ENCODE measurements around the gene OVCA2. TPM values are rescaled to one million over a fixed set of nuclear protein-coding genes. Genes with fewer than 3 reads are reported as not detected.

OVCA2 gene
- total RNA-seq, 1 donor from 2014 or later: 21.4 TPM

- H3K27ac ChIP-seq: peak overlapping the region; percentile 51
- H3K4me1 ChIP-seq: peaks cover 34% of the 10 kb centered on the region
- peak overlapping the region; percentile 58 for H3K4me3 ChIP-seq
- H3K27me3 ChIP-seq: peaks cover 46% of the 10 kb centered on the region
- peak; percentile 51 for ATAC-seq
- H3K9me3 ChIP-seq: no peaks in the 10 kb centered on the region
- peak; percentile 84 for DNase-seq
- no peaks in the 10 kb centered on the region for H3K36me3 ChIP-seq
- no peak for TF ChIP-seq CTCF (IDR thresholded peaks at IDR 0.05)
- intact Hi-C loops (cut with DNase I): no loop called here
Observed at GRCh38 chr17:2023692-2024571, 17.9 kb upstream of the OVCA2 start.

GRCh38 chr17:2024572-2025219 lies 17.1 kb upstream of the OVCA2 start:
- Histone ChIP-seq H3K4me3 (peak overlapping the region; percentile 58), H3K27me3 (peaks cover 46% of the 10 kb centered on the region), H3K9me3 (no peaks in the 10 kb centered on the region), H3K4me1 (peaks cover 34% of the 10 kb centered on the region), H3K36me3 (no peaks in the 10 kb centered on the region), H3K27ac (peak overlapping the region; percentile 51)
- intact Hi-C loops (cut with DNase I): loop anchor here (5.0 kb wide), 1 partner anchor 117 kb away; no protein-coding TSS in a partner anchor
- peak; percentile 1 for ATAC-seq
- peak; percentile 71 for DNase-seq
- no peak for TF ChIP-seq CTCF (IDR thresholded peaks at IDR 0.05)

GRCh38 chr17:2025220-2025621 lies 16.6 kb upstream of the OVCA2 start, which contains the start of gene RTN4RL1:
RTN4RL1 (minus strand) TSS chr17:2025334; CDS start chr17:2024865, 469 bp downstream.
- H3K4me1 ChIP-seq: peaks cover 34% of the 10 kb centered on the region
- DNase-seq (peak; percentile 92), ATAC-seq (peak; percentile 62)
- peak within 1 kb of the TSS; percentile 51 for H3K27ac ChIP-seq
- no peaks in the 10 kb centered on the region for H3K9me3 ChIP-seq
- no peak for TF ChIP-seq CTCF (IDR thresholded peaks at IDR 0.05)
- intact Hi-C loops (cut with DNase I): loop anchor here (5.0 kb wide), 1 partner anchor 118 kb away; no protein-coding TSS in a partner anchor
- H3K27me3 ChIP-seq: peaks cover 46% of the 10 kb centered on the region
- H3K4me3 ChIP-seq: peak within 1 kb of the TSS; percentile 58
- no peaks in the 10 kb centered on the region for H3K36me3 ChIP-seq

DNA sequence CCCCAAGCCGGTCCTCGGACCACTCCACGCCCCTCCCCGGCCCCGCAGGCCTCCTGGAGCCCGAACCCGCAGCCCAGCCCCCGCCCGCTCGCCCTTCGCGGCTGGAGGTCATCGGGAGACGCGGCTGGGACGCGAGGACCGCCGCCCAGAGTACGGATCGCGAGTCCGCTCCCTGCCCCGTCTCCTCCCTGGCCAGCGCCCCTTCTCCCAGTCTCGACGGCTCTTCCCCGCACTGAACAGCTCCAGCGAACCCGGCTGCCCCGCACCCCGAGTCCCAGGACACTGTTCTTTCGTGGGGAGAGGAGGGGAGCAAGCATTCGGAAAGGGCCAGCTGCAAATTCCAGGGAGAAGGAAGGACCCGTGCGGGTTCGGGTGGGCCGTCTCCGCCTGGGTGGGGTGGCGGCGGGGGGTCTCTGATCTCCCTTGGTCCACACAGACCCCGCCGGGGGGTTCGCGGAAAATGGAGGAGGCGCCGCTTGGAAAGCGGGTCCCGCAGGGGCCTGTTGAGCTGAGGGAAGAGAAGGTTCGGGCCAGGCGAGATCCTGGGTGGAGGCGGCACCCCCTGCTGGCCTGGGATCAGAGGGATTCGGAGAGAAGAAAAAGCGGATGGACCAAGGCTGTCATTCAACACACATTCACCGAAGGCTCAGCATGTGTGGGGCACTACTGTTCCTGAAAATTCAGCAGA lies 16.1 kb upstream of the OVCA2 start:
- peak; percentile 71 for TF ChIP-seq CTCF (IDR thresholded peaks at IDR 0.05)
- Histone ChIP-seq H3K4me1 (peaks cover 36% of the 10 kb centered on the region), H3K27me3 (peaks cover 46% of the 10 kb centered on the region), H3K27ac (no peak overlapping the region), H3K9me3 (no peaks in the 10 kb centered on the region), H3K4me3 (peak overlapping the region; percentile 58), H3K36me3 (no peaks in the 10 kb centered on the region)
- peak; percentile 43 for ATAC-seq
- intact Hi-C loops (cut with DNase I): loop anchor here (5.0 kb wide), 1 partner anchor 118 kb away; no protein-coding TSS in a partner anchor
- peak; percentile 88 for DNase-seq

DNA sequence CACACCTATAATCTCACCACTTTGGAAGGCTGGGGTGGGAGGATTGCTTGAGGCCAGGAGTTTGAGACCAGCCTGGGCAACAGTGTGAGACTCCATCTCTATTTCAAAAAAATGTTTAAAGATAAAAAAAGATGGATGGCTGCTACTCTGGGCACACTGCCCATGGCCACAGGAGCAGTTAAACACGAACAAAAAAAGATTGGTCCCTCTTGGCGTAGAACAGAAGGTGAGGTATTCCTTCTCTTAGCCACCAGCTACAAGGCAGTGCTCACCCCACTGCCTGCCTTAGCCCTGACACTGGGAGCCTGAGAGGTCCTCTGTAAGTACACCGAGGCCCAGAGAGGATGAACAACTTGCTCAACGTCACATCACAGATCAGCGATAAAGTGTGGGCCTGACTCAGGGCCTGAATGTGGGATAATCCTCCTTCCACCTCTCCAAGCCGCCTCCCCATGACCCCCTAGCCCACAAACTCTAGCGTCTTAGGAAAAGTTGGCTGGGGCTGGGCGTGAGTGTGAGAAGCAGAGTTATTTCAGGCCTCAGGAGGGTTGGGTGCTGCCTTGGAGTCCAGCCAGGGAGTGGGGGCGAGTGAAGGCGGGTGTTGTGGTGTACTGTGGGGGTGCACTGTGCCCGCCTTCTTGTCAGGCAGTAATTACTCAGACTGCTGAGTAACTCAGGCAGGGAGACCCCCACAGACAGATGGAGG lies 14.1 kb upstream of the OVCA2 start:
- H3K27ac ChIP-seq: no peak overlapping the region
- intact Hi-C loops (cut with DNase I): loop anchor here (5.0 kb wide), 1 partner anchor 120 kb away; no protein-coding TSS in a partner anchor
- no peak for ATAC-seq
- no peak overlapping the region for H3K4me3 ChIP-seq
- peaks cover 46% of the 10 kb centered on the region for H3K27me3 ChIP-seq
- no peak for TF ChIP-seq CTCF (IDR thresholded peaks at IDR 0.05)
- H3K9me3 ChIP-seq: no peaks in the 10 kb centered on the region
- peaks cover 37% of the 10 kb centered on the region for H3K4me1 ChIP-seq
- no peaks in the 10 kb centered on the region for H3K36me3 ChIP-seq
- DNase-seq: no peak
